NCI-H774 (cell line): ENCODE data around the gene PXDN.
A peak's percentile ranks its signal among the peaks of the same experiment; 100 is the strongest.
"Not testable (repeated sequence)": the region's sequence is repeated elsewhere in the genome, so short reads cannot be mapped to it uniquely, and the experiment has no call there.

ENCODE experiments used
- DNase-seq: peaks from one replicate; lab custom pipeline; 2025; lab: John Stamatoyannopoulos, UW

PXDN gene

DNA sequence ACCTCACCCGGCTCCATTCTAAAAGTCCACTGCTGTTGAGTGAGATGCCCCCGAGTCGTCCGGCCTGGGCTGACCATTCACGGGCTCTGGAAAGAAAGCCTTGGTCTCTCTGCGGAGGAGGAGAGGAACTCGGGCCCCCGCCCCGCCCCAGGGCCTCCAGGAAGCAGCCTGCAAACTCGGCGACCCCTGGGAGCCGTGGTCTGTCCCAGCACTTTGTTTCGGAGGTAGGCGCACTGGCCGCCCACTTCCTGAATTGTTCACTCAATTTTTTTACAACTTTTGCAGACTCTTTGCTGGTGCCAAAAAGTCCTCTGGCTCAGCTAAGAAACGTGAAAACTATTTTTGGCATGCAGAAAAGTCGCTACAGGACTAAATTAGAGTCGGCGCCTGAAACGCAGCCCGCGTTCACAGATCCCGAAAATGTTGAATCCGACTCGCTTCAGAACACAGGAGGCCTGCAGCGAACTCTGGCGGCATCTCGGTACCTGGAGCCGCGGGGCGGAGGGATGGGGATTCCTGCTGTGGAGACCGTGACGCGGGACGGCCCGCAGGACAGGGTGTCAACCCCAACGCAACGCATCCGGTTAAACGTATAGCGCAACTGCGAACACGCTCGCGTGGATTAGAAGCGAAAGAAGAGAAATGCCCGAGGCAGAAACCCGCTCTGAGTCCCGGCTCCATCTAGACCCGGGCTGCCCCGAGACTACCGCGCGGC is 1.5 kb downstream of the PXDN start:
- DNase-seq, result peak; percentile 18

DNA sequence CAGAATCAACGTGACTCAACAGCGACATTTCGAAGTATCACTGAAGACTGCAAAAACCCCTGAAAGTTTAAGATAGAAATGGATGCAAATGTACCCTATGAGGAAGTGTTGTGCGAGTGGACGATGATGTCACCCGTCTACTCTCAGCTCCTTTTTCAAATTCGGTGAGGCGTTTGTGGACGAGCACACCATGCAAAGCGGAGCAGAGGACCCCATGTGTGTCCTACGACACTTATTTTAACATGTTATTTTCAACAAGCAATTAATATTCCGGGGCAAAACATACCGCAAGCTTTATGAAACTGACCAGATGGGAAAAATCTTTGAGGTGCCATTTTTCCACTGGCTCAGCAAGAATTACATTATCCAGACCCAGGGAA is 2.0 kb downstream of the PXDN start:
- no peak for DNase-seq

DNA sequence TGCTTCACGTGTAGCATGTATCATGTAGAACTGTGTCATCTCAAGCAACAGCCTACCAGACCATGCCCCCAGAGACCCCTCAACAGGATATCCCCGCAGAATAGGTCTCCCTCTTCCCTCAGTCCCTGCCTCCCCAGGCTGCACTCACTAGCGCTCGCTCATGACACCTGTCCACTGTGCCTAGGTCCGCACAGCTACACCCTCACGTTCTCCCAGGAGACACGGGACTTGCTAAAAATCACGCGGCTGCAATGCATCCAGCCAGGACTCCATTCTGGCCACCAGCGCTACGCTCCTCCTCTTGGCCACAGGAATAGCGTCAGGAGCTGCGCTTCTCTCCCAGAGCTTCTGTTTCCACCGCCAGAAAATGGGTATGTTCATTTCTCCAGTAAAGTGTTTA is 2.5 kb downstream of the PXDN start:
- no peak for DNase-seq

DNA sequence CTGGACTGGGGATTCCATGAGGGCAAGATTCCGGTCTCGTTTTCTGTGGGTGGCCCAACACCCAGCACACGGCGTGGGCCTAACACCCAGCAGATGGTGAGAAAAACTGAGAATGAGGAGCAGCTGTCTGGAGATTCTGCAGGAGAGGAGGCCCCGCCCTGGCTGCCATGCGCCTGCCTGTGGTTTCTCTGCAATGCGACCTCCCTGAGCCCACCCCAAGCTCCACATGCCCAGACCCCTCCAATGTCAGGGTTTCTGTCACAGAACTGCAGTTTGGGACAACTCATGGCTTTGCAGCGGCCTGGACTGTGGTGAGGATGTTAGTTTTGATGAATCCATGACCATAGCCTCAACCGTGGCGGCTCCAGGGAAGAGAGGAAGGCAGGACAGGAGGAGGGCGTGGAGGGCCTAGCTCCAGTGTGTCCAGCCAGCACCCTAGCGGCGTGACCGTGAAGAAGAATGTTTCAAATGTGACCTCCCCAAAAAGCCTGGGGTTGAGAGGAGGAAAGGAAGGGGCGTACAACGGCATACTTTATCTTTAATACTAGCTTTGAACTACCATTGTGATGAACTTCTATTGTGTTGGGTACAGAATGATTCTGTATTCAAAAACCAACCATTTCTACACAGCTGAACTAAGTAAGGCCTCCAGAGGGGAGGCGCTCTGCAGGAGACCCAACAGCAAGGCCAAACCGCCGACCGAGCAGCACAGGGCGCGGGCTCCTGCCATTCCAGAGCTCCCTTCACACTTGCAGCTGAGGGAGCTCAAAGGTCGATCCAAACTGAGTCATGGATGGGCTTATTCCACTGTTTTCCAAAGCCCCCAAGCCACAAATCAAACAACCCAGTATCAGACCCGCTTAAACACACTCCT is 3.4 kb downstream of the PXDN start:
- no peak for DNase-seq

DNA sequence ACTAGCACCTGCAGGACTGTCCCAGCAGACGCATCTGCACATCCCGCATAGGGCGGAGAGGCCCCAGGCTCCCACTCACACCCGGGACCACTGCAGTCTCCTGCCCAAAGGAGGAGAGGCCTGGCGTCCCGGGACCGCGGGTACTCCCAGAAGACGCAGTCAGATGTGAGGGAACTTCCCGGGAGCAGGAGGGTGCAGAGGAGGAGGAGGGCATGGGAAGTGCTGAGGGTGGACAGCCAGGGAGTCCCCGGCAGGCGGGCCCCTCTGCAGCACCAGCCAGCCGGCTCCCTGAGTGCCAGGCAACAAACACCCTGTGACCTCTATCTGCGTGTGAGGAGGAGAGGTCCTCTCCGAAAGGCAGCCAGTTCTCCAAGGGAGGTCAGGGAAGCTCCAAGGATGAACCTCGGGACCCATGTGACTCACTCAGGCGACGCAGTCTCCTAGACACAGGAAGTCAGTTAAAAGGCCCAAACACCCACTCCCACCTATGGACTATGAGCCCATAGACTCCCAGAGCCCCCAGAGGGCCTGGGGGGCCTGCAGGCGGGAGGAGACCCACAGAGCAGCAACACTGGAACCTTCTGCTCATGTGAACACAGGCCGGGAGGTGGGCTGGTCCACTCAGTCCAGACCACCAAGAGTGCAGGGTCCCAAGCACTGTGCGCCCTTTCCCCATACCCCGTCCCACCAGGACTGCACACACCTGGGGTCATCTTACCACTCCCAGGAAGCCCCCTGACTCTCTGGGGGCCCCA is 4.2 kb downstream of the PXDN start:
- DNase-seq, result no peak

DNA sequence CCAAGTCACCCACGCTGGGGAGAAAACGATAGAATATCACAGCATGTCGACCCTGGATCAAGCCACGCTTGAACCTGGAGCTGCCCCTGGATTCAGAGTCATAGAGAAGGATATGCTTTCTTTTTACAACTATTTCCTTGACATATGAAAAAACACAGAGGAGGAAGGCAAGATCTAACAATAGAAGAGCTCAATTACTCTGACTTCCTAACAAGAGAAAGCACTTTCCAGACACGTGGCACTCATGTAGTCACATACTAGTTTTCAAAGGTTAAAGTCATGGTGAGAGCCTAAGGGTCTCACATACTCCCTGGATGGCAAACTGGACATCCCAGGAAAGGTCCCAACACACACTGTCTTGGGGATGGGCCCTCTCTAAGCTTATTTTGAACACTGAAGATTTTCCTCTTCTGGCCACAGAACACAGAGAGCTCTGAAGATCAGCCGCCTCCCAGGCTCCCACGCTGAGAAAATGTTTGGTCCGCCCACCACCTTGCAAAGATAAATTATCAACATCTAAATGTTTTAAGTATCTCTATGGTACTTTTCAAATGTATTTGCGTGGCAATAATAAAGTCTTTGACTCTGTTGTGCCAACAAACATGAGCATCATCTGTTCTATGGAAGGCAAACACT is 4.9 kb downstream of the PXDN start:
- no peak for DNase-seq

DNA sequence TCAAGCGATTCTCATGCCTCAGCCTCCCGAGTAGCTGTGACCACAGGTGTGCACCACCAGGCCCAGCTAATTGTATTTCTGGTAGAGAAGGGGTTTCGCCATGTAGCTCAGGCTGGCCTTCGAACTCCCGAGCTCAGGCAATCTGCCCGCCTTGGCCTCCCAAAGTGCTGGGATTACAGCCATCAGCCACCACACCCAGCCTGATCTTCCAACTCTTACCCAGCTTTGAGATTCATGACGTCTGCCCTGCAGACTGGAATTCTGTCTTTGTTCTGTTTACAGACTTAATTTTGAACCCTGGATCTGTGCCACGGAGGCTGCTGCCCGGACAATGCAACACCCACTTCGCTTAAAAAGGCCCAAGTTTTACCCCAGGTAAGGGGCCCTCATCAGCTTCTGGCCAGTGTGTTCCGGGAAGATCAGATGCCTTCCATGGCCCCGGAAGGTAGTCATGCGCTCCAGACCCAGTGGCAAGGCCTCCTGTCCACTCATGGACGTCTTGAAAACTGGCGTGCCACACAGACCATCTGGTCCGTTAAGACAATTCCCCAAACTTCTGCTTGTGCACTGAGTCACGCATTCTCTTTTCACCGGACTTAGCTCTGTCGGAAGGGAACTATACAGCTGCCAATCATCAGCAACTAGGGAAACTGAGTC is 5.5 kb downstream of the PXDN start:
- no peak for DNase-seq

DNA sequence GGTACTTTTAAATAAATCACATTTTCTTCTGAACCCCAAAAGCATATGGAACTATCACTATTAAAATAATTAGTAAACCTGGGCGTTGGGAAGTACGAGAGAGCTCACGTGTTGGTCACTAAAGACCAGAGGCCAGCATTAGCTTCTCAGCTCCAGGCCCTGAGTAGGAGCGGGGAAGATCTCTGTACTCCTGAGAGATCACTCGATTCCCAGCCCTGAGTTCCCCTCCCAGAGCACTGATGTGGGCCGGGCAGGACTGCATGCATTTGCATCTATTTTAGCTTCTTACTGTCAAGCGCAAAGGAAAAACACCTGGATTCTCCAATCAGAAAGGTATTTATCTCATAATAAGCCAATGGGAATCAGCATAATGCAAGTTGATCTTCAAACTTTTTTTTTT is 6.2 kb downstream of the PXDN start:
- no peak for DNase-seq

DNA sequence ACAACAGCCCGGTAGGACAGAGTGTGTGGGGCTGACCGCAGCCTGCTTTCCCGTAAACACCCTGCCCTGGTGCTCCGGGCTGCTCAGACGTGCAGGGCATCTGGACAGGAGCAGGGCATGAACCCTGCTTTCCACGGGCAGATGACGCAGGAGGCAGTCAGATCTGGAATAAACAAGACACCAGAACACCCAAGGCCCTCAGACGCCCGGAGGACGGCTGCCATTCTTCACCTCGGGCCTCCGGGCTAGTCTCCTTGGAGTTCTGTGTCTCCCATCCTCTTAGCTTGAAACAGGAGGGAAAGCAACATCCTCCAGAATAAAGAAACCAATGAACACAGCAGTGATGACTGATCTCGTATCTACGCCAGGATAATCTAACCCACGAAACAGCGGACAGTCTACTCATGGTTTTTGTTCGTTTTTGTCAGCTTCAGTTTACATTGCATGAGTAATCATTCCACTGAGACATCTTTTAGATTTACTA is 7.3 kb downstream of the PXDN start:
- DNase-seq, result no peak

DNA sequence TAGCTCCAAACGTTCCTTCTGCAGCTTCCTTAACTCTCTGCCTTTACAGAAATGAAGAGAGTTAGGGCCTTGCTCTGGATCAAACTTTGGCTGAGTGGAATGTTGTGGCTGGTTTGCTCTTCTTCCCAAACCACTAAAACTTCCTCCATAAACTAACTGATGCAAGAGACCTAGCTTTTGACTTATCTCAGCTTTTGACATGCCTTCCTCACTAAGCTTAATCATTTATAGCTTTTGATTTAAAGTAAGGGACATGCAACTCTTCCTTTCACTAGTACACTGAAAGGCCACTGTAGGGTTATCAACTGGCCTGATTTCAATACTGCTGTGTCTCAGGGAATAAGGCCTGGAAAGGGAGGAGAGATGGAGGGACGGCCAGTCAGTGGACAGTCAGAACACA is 8.3 kb downstream of the PXDN start:
- DNase-seq, result no peak

DNA sequence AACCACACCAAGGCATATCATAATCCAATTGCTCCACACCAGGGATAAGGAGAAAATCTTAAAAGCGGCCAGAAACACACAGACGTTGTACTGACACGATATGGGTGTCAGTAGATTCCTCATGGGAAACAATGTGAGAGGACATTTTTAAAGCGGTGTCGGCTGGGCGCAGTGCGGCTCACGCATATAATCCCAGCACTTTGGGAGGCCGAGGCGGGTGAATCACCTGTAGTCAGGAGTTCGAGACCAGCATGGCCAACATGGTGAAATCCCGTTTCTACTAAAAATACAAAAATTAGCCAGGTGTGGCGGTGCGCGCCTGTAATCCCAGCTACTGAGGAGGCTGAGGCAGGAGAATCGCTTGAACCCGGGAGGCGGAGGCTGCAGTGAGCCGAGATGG is 11.0 kb downstream of the PXDN start:
- DNase-seq, result not testable (repeated sequence)

DNA sequence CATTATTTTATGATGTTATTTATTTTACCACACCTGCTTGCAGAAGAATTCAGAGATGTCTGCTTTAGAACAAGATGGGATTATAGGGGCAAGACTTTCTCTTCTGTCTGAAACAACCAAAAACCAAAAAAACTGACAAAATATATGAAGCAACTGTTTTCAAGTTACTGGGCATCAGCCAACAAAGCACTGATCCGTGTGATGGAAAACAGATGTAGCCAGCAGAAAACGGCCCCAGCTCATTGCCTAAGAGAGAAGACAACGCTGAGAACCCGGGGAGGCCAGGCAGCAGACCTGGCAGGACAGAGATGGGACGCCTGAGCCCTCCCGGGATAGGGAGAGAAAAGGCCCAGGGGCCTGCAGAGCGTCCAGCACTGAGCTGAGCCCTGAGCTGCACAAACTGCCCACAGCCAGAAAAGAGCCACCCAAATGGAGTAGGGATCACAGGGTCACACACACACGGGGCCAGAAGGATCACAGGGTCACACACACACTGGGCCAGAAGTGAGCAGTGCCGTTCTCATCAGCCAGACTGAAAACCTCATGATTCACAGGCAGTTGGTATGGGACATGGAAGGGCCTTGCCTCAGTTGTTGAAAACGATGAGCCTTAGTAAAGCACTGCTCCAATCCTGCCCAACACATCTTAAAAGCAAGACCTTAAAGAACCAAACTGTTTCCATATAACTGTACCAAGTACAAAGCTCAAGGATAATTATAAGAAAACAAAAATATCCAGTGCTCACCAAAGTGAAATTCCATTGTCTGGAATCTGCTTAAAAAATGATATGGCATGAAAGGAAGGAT is 12.1 kb downstream of the PXDN start:
- DNase-seq, result no peak

DNA sequence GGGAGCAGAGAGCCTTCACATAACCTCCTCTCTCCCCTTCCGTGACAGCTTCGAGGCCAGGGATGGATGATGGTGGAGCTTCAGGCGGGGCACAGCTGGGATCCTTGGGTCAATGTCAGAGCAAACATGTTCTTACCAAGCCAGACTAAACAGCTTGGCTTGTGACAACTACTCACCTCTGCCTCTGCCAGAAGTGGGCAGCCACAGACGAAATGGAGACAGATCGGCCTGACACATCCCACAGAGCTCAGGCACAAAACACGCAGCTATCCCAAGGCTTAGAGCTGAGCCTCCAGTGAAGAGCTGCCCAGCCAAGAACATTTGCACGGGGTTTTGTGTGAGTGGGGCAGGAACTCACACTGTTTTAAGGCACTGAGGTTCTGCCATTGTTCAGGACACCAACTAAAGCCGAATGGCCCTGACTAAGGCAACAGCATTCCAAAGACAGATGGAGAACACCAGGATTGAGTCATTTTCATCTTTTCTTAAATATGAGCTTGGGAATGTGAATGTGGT is 12.8 kb downstream of the PXDN start:
- no peak for DNase-seq

DNA sequence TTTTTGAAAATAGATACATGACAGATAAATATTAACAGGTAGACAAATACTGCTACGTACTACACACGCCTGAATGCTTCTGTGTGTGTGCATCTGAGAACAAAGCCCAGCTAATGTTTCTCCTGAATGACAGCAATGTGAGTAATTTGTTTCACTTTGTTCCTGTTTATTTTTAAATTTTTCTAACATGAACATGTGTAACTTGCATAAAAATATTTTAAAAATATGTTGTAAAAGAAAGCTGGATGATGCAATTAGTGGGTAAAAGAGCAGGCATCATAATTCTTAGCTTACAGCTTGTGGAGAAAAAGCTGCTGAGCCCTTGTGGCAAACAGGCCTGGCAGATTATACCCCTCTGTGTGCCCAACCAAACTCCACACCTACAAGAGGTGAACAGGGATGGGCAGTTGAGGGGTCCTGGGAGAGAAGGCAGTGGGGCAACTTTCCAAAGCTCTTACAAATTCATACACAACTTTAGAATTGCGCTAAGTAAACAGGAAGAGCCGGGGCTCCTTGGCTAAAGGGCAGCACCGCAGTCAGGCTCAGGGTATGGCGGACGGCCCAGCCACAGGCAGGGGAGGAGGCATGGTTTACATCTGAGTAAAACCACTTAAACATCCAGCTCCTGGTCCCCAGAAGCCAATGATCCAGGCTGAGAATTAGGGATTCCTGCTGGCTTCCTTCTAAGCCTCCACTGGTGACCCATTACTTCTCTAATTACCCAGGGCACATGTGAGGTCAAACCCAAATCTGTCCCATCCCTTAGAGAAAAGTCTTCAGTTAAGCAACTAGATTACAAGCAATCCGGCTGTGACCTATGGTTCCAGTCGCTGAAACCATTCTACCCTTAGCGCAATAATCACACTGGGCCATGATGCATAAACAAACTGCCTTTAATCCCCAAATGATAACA is 14.0 kb downstream of the PXDN start:
- DNase-seq, result no peak

DNA sequence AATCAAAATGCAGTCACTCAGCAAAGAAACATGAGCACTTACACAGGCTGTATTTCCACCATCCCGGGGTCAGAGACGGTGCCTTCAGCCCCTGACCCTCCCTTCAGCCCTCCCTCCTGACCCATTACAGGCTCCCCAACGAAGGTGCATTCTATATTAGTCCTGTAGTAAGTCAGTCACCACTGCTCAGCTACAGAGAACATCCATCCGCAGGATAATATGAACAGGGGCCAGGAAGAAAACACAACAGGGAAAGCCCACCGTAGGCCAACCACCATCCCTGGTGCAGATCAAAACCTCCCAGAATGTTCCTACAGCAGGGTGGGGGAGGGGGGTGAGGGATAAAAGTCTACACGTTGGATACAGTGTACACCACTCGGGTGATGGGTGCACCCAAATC is 15.1 kb downstream of the PXDN start:
- DNase-seq, result no peak

DNA sequence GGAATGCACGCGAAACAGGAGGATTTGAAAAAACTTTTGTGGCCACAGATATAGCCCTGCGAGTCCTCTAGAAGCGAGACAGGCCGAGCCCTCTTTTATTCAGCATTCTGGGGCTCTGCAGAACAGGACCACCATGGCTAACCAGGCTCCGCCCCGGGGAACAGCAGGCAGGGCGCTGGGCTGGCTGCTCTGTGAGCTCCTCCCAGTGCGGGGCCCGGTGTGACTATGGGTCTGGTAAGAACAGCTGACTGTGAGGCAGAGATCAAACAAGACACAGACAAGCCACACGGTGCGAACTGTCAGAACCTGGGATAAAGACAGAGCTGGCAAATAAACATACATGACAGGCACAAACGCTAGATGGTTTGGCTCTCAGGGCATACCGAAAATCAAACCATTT is 15.5 kb downstream of the PXDN start:
- peak; percentile 48 for DNase-seq

DNA sequence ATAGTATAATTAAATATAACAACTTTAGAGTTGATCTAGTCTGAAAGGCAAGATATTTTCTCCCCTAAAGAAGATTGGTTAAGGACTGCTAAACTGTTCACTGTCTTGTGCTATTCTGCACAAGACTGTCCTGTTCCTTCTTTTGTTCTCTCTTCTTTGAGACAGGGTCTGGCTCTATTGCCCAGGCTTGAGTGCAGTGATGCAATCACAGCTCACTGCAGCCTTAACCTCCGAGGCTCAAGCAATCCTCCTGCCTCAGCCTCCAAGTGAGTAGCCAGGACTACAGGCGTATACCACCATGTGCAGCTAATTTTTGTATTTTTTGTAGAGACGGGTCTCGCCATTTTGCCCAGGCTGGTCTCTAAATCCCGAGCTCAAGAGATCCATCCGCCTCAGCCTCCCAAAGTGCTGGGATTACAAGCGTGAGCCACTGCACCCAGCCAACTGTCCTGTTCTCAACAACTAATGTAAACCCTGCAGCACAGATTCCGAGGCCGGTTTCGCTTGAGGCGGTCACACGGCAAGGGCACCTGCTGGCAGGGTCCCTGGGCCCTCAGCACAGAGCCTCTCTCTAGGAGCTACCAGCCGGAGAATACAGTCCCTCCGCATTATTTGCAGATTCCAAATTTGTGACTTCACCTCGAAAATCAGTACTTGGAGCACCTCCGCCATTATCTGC is 16.4 kb downstream of the PXDN start:
- no peak for DNase-seq

DNA sequence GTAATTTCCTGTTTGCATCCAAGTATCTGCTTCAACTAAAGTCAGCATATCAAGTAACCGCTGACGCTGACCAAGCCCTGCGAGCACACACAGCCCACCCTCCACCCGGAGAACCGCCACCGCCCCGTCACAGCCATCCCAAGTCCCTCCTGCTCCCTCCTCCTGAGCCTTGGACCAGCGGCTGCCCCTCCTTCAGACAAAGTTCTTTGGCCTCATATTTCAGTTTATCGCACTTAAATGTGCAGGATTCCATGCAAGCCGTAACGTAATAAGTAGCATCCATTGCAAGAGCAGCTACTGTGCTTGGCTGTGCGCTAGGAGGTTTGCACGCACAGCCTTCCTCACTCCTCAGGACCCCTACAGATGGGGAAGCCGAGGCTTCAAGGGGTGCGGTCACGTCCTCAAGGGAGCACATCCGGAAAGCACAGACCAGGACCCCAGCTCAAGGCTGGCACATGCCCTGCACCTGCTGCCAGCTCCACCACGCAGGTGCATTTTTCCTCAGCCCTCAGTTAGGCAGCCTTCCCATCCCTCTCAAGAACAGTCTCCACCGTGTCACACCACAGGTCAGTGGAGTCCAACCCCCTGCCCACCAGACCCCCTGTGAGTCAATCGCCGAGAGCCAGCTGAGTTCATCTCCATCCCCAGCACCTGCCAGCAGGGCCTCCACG is 17.1 kb downstream of the PXDN start:
- no peak for DNase-seq
